Activated CD8-positive, alpha-beta memory T cell treated with anti-CD3 and anti-CD28 coated beads, Interleukin-2, amount 50 U/mL, for 4 hours (primary cell): ENCODE results near the gene MDGA2.
"Not testable (repeated sequence)": the region's sequence is repeated elsewhere in the genome, so short reads cannot be mapped to it uniquely, and the experiment has no call there.

Experiments used
- DNase-seq: peaks from one replicate; pipeline ENCODE4 v3.0.0-alpha.2; 2020

MDGA2 gene

DNA sequence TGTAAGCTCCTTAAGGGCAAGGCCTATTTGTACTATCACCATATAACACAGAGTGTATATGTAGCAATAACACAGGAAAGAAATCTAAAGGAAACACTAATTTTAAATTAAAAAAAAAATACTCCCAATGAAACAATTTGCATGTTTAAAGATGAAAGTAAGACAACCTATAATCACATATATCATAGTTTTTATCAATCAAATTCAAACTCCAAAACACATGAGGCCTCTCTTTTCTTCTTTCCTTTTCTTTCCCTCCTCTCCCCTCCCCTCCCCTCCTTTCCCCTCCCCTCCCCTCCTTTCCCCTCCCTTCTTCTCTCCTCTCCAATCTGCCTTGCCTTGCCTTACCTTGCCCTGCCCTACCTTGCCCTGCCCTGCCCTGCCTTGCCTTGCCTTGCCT, 618.0 kb downstream of the MDGA2 start:
- DNase-seq, result no peak

DNA sequence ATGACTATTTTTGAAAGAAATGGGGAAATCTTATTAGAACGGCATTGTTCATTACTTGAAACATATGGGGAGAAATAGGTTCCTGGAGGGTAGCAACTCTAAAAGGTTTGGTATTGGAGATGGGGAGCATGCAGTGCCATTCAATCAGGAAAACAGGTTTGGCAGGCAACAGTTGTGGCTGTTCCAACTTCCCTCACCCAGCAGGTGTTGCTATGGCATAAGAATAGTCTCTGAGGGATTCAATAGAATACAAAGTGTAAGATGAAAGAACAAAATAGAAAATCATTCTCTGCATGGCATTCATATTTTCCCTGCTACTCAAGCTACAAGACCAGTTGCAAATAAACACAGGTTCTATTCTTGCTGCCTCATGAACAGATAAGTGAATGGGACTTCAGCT, 630.6 kb downstream of the MDGA2 start:
- DNase-seq, result no peak

DNA sequence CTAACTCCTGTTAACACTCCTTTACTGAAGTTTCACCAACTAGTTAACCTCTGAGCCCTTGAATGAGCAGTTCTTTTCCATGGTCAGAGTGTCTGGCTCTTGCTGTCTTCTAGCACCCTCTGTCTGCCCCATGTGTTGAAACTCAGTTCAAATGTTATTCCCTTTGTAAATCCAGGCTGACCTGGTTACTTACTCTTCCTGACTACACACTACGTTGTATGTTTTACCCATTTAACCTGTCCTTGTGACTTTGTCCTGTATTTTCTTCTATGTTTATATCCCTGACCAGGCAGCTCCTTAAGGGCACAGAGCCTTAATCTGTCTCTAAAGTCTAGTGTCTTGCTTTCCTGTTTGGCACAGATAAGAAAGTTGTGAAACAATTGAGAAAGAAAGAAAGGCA, 634.9 kb downstream of the MDGA2 start:
- no peak for DNase-seq

DNA sequence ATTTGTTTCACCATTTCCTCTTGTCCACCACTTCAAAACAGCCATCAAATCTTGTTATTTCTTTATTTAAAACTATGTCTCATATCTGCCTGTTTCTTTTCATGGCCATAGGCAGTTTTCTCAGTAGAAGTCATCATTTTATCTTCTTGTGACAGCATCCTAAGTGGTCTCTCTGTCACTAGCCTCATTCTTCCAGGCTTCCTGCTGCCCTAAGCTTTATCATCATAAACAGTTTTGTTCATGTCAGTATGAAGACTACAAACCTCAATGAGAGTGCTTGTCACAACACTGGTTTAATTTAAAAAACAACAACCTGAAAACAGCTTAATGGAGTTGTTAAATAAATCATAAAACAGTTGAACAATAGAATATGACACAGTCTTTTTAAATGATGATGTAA, 636.1 kb downstream of the MDGA2 start:
- DNase-seq, result no peak

DNA sequence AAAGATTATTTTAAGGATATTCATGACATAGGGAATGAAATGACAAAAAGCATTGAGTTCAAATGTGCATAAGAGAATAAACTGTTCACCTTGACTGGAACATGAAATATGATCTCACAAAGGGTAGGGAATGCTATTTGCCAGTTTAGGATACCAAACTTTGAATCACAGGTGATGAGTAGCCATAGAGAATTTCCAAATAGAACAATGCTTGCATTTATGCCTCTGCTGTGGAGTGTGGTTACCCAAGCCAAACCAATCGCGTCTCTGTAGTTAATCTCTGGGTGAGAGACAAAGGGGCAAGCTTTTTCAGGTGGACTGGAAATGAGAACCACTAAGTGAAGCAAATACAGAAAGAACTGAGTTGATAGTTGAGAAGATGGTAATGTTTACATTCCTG, 652.7 kb downstream of the MDGA2 start:
- DNase-seq, result no peak

DNA sequence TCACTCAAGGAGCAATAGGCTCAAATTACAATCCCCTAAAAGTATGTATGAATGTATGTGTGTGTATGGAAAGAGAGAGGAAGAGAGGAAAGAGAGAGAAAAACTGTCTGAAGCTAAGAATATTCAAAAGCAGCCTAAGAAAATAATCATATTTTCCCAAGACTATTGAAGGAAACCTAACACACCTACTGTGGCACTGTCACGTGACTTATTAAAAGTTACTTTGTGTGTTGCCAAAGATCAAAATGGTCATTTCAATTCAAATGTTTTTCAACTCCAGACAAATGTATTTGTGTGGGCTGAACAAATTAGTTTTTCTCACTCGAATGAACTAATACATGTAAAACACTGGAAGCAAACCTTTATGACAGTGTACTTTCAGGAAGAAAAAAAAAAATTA, 654.9 kb downstream of the MDGA2 start:
- no peak for DNase-seq

DNA sequence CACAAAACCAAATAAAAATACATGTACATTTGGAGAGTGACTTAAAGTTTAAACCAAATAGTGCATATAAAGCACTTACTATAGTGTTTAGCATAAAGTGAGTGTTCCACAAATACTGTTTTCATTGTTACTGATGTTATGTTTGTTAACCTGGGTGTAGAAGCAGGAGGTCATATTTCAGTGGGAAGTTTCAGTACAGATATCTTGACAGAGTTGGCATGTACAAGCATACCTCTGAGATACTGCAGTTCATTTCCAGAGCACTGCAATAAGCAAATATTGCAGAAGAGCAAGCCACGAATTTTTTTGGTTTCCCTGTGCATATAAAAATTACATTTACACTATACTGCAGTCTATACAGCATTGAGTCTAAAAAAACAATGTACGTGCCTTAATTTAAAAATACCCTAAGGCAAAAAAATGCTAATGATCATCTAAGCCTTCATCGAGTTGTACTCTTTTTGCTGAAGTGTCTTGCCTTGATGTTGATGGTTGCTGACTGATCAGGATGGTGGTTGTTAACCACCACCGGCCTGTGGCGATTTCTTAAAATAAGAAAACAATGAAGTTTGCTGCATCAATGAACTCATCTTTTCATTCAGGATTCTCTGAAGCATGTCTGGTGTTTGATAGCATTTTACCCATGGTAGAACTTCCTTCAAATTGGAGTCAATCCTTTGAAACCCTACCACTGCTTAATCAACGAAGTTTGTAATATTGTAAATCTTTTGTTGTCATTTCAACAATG, 662.7 kb downstream of the MDGA2 start:
- no peak for DNase-seq

DNA sequence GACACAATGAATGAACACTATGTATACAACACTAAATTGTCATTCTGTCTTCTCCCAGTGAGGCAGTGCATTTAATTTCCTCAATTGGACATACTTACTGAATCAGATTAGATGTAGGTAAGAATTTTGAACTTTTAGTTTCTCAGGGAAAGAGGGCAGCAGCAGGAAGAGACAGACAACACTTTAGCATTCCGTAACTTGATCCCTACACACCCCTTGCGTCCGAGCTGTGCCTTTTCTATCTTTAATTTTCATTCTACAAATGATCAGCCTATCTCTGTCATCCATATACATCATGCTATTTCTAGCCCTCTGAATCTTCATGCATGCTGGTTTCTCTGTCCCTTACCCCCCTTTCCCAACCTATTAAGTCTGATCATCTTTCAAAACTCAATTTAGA, 665.8 kb downstream of the MDGA2 start:
- DNase-seq, result no peak

DNA sequence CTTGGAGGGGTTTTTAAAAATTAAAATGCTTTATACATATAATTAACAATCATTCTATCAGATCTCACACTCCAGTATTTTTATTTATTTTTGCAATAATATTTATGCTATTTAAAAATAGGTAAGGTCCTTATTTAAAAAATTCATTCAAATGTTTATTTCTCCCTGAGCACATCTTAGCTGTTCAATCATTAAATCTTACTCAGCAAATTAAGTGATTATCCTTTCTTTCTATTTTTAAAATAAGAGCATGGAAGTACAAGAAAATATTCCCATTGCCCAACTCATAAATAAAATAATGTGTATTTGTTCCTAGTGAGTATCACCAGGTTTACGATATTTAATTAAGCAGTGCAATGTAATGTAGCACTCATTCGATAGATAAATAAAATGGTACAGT, 666.7 kb downstream of the MDGA2 start:
- no peak for DNase-seq

DNA sequence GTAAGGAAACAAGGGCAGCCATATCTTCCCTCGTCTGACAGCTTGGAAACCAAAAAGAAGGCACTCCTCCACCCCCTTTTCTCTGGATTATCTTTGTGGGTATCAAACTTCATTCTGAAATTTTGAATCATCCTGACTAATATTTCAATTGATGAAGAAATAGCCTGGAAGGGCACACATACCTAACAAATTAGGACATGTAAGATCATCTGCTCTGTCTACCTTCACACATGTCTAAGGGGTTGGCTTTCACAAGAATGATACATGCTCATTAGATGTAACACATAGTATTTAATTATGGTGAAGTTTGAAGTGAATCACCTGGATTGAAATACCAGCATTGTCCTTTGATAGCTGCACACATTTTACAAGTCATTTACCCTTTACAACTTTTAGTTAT, 675.7 kb downstream of the MDGA2 start:
- no peak for DNase-seq

DNA sequence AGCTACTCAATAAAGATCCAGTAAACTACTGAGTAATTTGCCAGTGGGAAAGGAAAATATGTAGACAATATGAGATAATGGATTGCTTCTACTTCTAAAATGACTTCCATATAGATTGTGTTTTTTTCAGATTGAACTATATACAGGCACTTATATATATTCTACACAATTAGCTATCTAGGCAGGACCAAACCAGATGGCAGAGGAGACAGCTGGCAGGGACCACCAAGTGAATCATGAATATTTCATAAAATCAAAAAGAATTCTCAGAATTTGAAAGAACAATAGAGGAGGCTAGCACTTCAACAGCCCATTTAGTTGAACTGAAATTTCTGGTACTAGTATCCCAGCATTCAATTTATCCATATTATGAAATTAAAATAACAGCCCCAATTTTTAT, 685.8 kb downstream of the MDGA2 start:
- no peak for DNase-seq

DNA sequence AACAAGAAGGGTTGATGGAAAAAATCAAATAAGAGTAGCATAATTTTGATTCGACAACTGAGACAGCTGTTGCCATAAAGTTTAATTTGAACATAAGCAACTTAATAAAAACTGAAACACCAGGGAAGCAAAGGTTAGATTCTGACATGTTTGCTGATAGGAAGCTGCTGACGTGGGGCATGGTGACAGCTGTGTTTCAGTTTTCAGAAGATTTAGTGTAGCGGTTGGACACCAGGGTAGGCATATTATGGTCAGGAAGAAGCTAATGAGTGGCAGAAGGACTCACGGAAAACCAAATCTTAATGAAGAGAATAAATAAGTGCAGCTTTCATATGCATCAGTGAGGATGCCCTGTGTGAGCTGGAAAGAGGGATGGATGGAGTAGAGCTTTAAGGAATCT, 687.1 kb downstream of the MDGA2 start:
- no peak for DNase-seq

DNA sequence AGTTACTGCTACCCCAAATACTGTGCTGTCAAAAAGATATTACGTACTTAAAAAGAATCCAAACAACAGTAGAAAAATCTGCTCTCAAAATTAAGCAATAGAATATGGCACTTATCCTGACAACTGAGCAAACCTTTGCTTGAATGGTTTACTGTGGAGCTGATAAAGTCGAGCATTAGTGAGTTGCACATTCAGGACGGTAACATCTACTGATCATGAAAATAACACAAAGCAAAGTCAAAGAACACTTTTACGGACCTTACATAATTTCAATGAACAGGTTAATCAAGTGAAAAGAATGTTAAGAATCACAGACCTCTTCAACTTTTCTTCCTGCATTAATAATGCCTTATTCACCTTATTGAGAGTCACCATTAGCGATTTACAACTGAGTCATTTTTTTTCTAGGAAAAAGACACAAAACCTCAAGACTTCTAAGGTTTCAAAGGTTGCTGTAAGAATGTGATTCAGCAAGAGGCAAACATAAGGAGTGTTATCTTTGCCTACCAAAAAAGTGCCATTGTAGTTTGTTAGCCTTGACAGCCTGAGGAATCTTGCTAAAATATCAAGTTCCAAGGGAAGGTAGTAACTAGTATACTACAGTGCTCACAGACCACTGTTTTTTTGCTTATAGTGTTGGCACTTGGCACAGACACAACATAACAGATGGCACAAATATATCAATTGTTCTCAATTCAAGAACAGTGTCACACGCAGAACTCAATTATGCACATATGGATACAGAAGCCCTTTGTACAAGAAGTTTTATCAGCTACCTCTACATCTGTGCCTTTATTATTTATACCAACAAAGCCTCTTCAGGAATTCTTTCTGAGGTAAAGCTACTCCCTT, 689.6 kb downstream of the MDGA2 start:
- no peak for DNase-seq

DNA sequence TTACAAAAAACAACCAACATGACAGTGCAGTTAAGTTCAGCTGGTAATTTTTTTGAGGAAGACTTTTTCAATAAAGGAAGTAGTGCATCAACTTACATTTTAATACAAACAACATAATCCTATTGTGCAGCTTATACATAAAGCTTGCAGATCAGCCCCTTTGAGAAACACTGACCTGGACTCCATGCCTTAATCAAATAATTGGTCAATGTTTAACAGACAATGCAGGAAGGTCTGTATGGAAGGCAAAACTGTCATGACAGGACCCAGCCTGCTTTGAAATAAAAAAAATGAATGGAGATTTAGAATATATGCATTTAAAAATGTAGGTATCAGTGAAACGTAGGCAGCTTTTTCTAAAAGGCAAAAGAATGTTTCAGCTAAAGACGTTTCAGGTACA, 702.1 kb downstream of the MDGA2 start:
- no peak for DNase-seq

DNA sequence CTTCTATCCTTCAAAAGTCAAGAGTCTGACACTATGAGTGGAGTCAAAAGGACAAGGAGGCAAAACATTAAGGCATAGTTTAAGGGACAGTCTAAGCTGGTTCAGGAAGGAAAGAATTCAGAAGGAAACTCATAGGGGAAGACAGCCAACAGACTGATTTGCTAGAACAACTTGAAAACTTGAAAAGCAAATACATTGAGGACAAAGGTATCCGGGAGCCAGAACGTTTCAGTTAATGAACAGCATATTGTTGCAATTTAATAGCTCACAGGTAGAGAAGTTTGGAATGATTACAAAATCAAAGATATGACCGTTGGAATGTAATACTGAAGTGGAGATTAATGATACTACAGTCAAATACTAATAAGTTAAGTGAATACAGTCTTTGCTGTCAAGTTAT, 711.0 kb downstream of the MDGA2 start:
- DNase-seq, result no peak

DNA sequence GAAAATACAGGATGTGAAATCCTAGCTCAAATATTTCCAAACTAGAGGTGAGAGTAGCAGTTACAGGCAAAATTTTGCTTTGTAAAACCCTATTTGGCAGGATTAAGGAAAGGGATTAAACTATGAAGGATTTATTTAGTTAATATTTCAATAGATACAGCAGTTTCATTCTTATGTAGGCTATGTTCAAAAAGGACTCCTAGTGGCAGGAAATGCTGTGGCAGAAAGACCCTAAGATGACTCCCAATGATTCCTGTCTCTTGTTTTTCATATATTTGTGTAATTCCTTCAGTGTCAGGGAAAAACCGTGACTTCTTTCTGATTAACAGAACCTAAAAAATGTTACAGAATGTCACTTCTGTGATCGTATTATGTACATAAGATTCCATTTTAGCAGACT, 724.3 kb downstream of the MDGA2 start:
- no peak for DNase-seq

DNA sequence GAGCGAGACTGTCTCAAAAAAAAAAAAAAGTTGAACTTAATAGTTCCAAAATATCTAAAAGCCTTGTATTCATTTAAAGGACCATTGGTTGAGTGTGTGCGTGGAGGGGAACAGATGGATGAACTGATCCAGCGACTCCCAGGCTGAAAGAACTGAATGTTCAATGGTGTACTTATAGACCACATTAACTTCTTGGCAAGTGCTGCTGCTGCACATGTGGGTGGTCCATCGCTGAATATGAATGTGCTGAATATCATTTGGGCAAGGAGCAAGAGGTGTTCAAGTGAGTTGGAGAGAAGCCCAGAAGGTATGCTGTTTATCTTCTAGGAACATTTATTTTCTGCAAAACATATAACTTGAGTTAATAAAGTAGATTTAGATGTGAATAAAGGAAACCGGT, 734.8 kb downstream of the MDGA2 start:
- DNase-seq, result no peak

DNA sequence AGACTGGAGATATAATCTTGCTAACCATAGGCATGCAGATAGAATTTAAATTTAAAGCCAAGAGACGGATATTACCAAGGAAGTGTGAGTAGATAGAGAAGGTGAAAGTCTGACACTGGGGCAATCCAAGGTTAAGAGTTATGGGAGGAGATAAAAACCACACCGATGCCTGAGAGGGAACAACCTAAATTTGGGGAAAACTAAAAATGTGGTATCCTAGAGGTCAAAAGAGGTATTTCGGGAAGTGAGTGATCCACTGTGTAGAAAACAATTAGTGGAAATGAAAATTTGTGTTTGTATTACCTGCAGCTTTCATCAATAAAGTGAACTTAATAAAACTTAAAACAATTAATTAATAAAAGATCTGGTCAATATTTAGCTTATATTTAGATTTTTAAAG, 754.9 kb downstream of the MDGA2 start:
- DNase-seq, result no peak

DNA sequence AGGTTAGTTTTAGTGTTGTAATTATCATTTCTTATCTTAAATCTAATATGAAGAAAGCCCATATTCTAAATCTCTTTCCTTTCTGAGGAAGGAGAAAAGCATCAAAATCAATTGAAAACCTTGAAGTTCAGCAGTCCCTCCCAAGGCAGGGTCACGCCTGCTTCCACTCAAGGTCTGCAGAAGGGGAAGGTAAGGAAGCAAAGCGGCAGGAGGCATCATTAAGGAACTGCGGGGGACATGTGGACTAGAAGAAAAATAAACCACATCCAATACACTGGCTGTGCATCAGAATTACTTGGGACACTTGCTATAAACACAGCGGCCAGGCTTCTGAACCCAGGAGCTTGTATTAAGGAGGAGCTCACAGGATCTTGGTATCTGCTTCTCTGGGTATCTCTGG, 759.9 kb downstream of the MDGA2 start:
- DNase-seq, result not testable (repeated sequence)

DNA sequence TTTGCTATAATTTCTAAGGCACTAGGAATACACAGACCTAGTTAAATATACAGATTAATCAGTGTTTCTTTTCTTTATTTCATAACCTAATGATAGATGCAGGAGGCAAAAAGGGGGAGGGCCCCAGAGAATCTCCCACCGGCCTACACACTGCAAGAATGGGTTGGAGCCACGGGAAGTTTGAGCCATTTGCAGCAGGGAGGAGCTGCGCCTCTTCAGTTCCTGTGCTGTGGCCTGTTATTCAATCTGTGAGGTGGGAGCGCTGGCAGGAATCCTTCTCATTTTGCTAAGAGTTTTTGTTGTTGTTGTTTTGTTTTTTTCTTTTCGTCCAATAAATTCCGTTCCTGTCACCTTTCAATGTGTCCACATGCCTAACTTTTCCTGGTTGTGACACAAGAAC, 772.6 kb downstream of the MDGA2 start:
- no peak for DNase-seq

DNA sequence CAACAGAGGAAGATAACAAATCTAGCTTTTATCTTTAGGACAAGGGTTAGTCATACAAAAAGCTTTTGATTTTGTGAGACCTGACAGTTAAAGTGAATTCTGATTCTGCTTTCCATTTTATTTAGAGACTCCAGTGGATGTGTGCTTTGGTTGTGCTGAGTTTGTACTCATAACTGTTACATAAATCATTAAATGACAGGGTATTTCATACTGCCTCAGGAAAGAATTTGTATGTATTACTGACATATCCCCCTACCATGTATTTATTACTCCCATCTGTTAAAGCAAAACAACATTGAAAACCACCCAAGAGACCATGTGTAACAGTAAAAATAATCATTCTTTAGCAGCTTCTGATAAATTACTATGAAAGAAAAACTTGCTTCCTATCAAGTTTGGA, 780.9 kb downstream of the MDGA2 start:
- DNase-seq, result no peak

DNA sequence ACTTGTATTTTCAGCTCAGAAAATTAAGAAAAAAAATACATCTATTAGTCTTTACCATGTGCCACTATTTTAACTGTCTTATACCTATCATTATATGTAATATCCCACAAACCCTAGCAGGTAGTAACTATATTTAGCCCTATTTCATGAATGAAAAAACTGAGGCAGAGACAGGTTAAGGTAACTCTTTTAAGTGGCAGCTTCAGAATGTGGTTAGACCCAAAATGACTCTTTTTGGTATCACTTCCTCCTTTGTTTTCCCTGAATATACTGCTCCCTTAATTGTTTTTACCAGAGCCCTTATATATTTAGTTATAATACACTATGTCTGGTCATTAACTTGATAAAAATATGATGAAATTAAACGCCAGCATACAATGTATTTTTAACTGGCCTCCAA, 788.3 kb downstream of the MDGA2 start:
- no peak for DNase-seq

DNA sequence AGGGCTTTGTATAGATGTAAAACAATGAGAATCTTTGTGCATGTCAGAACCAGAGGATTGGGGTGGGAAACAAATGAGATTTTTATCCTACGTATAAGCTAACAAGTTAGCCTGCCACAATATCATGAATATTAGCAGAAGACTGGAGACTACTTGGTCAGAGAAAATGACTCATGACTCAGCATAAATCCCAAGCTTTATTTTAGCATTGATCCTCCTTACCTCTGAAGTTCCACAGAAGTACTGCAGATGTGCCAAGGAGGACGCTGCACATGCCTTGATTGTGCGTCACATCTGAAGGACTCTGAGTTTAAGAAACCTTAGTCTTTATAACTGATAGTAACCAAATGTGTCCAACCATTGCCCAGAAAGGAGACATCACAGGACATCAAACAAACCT, 789.8 kb downstream of the MDGA2 start:
- no peak for DNase-seq

DNA sequence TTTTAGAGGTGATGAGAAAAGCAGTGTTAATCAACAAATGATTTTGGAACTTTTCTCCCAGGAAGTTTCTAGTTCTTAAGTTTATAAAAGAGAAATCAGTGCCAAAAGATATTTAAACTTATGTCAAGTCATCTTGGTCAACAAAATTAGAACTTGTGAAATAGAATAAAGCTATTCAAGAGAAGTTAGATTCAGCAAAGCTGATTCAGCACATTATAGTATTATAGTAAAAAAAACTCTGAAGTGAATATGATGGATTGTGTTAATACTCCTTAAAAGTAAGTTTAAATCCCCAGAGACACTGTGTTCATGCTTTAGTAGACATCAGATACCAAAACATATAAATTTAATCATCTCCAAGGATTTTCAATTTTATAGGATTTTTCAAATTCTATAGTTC, 813.7 kb downstream of the MDGA2 start:
- DNase-seq, result no peak
